ENCODE results near the gene TOLLIP. TPM values are rescaled to one million over a fixed set of nuclear protein-coding genes. Genes with fewer than 3 reads are reported as not detected.

TOLLIP gene
- total and polyA plus RNA-seq, 2 of the 8 experiments (the other 6 are each of a cell fraction or from before 2014, with no cell fraction given): 23.7 to 34.7 TPM

DNA sequence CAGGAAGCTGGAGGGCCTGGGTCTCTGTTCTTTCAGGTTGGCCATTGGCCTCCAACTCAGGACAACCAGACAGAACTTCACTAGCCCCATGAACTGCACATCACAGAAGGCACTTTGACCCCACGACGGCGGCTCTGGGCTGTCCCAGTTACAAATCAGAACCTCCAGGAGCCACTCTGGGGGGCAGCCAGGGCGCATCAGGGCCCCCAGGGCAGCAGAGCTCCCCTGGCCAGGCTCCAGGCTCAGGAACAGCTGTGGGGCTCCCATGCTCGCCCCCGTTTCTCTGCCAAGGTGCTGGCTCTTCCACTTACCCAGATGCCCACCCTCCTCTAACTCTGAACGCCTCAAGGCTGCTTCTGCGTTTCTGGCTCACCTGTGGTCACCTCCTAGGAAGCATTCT, 25.5 kb downstream of the TOLLIP start:
- ChIA-PET POLR2A (ENCODE audit: partially characterized antibody) (interaction anchor here (0.6 kb wide), 1 partner anchor 35 kb away, joined by 3 read pairs; no protein-coding TSS in a partner anchor), CTCF (ENCODE audit: partially characterized antibody) (no interaction called here)
- H3K23me2 ChIP-seq (ENCODE audit: low read depth, low read length): no peaks in the 10 kb centered on the region
- peak overlapping the region; percentile 51; the same call in 1 of the 2 replicates for H4K8ac ChIP-seq (ENCODE audit: extremely low read depth, insufficient read depth, low read length)
- FAIRE-seq: no peak
- H2AK5ac ChIP-seq (ENCODE audit: low read depth, low read length): no peak overlapping the region
- H3K79me2 ChIP-seq (ENCODE audit: control insufficient read depth in 1 of 2, insufficient read depth in 2 of 2, low read length in 2 of 2): no peaks in the 10 kb centered on the region
- no peak overlapping the region for H2AFZ ChIP-seq (ENCODE audit: low read length)
- no peak overlapping the region for H2BK12ac ChIP-seq (ENCODE audit: low read depth, low read length)
- H3K14ac ChIP-seq (ENCODE audit: insufficient read length): no peak overlapping the region
- no peak overlapping the region for H3K4ac ChIP-seq (replicated peaks; ENCODE audit: insufficient read length, low read depth, low read length)
- no peak overlapping the region for H3K56ac ChIP-seq (replicated peaks; ENCODE audit: insufficient read length, low read depth, low read length)
- peaks cover 3 to 25% (median 13%) of the 10 kb centered on the region in 4 experiments; a peak in 7 of 8 replicates for H3K36me3 ChIP-seq (ENCODE audit: control insufficient read depth in 2 of 4, insufficient read depth in 4 of 4, low read length in 3 of 4)
- no peak overlapping the region for H3K4me2 ChIP-seq (ENCODE audit: insufficient read depth in 1 of 2, low read depth in 2 of 2, low read length in 2 of 2)
- no peak overlapping the region for H3K27ac ChIP-seq (ENCODE audit: low read depth, low read length)
- H2BK120ac ChIP-seq (replicated peaks; ENCODE audit: low read depth, low read length): no peak overlapping the region
- H2BK20ac ChIP-seq (ENCODE audit: low read length): no peak overlapping the region
- H3K9ac ChIP-seq (replicated peaks in 1 of 4; ENCODE audit: extremely low read depth in 1 of 4, low read depth in 3 of 4, low read length in 3 of 4): no peak overlapping the region
- no peaks in the 10 kb centered on the region; a peak in 1 of 7 replicates for H3K4me1 ChIP-seq (replicated peaks in 1 of 4; ENCODE audit: control insufficient read depth in 3 of 4, insufficient read depth in 4 of 4, low read length in 3 of 4)
- TF ChIP-seq BCL11A (IDR thresholded peaks at IDR 0.05; ENCODE audit: low read depth in 2 of 2, low read length in 2 of 2): no peak
- no peak for TF ChIP-seq TBP (IDR thresholded peaks at IDR 0.05; ENCODE audit: low read depth, low read length)
- TF ChIP-seq RXRA (IDR thresholded peaks at IDR 0.05; ENCODE audit: insufficient read depth, low read depth, low read length): no peak
- TF ChIP-seq, protein P1, sequence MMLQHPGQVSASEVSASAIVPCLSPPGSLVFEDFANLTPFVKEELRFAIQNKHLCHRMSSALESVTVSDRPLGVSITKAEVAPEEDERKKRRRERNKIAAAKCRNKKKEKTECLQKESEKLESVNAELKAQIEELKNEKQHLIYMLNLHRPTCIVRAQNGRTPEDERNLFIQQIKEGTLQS (IDR thresholded peaks at IDR 0.05; ENCODE audit: insufficient read depth, low read depth, low read length): no peak
- no peak for TF ChIP-seq TAF1 (IDR thresholded peaks at IDR 0.05; ENCODE audit: low read depth, low read length)
- TF ChIP-seq JUND (IDR thresholded peaks at IDR 0.05; ENCODE audit: low read length): no peak
- TF ChIP-seq EGR1 (IDR thresholded peaks at IDR 0.05; ENCODE audit: borderline replicate concordance, low read depth, low read length): no peak
- TF ChIP-seq KDM4A (IDR thresholded peaks at IDR 0.05; ENCODE audit: low read depth, low read length, severe bottlenecking): no peak
- no peak for TF ChIP-seq SP4 (IDR thresholded peaks at IDR 0.05; ENCODE audit: low read length)
- H2BK5ac ChIP-seq (ENCODE audit: low read depth, low read length): no peak overlapping the region
- H3K9me3 ChIP-seq (ENCODE audit: insufficient read depth in 2 of 2, low read depth in 1 of 2, low read length in 1 of 2): no peaks in the 10 kb centered on the region; a peak in 1 of 4 replicates
- H3K18ac ChIP-seq (ENCODE audit: extremely low read depth, low read length): no peak overlapping the region
- H4K5ac ChIP-seq (ENCODE audit: insufficient read length, low read depth, low read length): no peak overlapping the region
- no peak overlapping the region for H4K91ac ChIP-seq (replicated peaks; ENCODE audit: insufficient read length, low read length)
- H4K20me1 ChIP-seq (replicated peaks in 1 of 2; ENCODE audit: control insufficient read depth in 1 of 2, insufficient read depth in 2 of 2, low read length in 2 of 2): peaks cover 0 to 12% of the 10 kb centered on the region in 2 experiments
- no peak overlapping the region for H2BK15ac ChIP-seq (ENCODE audit: low read length)
- H3K23ac ChIP-seq (ENCODE audit: insufficient read length): no peak overlapping the region
- H3K4me3 ChIP-seq (ENCODE audit: extremely low read depth in 1 of 4, insufficient read depth in 2 of 4, low read depth in 3 of 4, low read length in 4 of 4): no peak overlapping the region
- peaks cover under 1% of the 10 kb centered on the region; the same call in 1 of the 2 replicates for H3K79me1 ChIP-seq (ENCODE audit: low read depth, low read length)
- H3K27me3 ChIP-seq (replicated peaks in 1 of 4; ENCODE audit: control insufficient read depth in 3 of 4, extremely low read depth in 1 of 4, insufficient read depth in 3 of 4, low read length in 3 of 4): no peaks in the 10 kb centered on the region
- WGBS, 2 experiments (ENCODE audit: extremely low coverage in 1 of 2, insufficient coverage in 1 of 2, insufficient read length in 1 of 2, insufficient replicate concordance in 2 of 2, low coverage in 1 of 2, low lambda C conversion rate in 2 of 2, missing lambda C conversion rate in 1 of 2): 92% methylated on average over 8 of the region's 8 CpGs; no CpG with 5 or more reads in 1 of the 2 experiments
- no peak for DNase-seq (ENCODE audit: low read depth in 1 of 2, low spot score in 2 of 2)
